HEK293 (cell line): ENCODE measurements around the gene ARID1A.

ENCODE experiments used
- CTCF ChIA-PET: fragments of 350-600 bp; formaldehyde crosslinking; extraction: SDS; loops from one replicate; lab custom pipeline; 2021; ENCODE audit warnings: antibody characterized with exemption; lab: Yijun Ruan, JAX
- POLR2A ChIA-PET: fragments of 300-600 bp; formaldehyde crosslinking; extraction: SDS; loops from one replicate; lab custom pipeline; 2020; ENCODE audit warnings: antibody characterized with exemption, inconsistent platforms; lab: Yijun Ruan, JAX
- H3K27ac ChIP-seq: fragments of 200-500 bp; sonication (Bioruptor generic); 2 replicates; pipeline ENCODE4 v1.5.1; 2014; ENCODE audit warnings: low read depth, low read length, control low read depth, inconsistent platforms; ENCODE audit errors: extremely low read depth
- H3K36me3 ChIP-seq, 2 experiments: fragments of 200-500 bp in 1 of 2; sonication (Bioruptor generic) in 1 of 2; 1 replicate in 1 of 2; 2 replicates in 1 of 2; pipeline ENCODE4 v1.5.1; 2014 to 2017; ENCODE audit warnings: inconsistent platforms in 2 of 2, low read length in 2 of 2; ENCODE audit not compliant: control insufficient read depth in 2 of 2, insufficient read depth in 1 of 2
- H3K4me1 ChIP-seq: fragments of 200-500 bp; sonication (Bioruptor generic); 2 replicates; pipeline ENCODE4 v1.5.1; 2014; ENCODE audit warnings: mild to moderate bottlenecking, low read length, inconsistent platforms; ENCODE audit not compliant: control insufficient read depth, insufficient read depth
- H3K4me3 ChIP-seq: 2 replicates; pipeline ENCODE4 v1.5.1; 2011; ENCODE audit warnings: low read depth, mild to moderate bottlenecking, control low read depth, low read length, moderate library complexity
- H3K9me3 ChIP-seq: fragments of 200-500 bp; sonication (Bioruptor generic); 2 replicates; pipeline ENCODE4 v1.5.1; 2014; ENCODE audit warnings: low read depth, low read length, inconsistent platforms; ENCODE audit not compliant: control insufficient read depth, insufficient read depth
- ZBTB1 ChIP-seq: fragments of 450-650 bp; formaldehyde crosslinking; IDR thresholded peaks from 2 replicates; pipeline ENCODE4 v1.5.1; 2016; ENCODE audit warnings: missing biosample characterization, missing genetic modification characterization
- ZFHX2 ChIP-seq: fragments of 450-650 bp; formaldehyde crosslinking; conservative IDR thresholded peaks from 2 replicates; pipeline ENCODE4 v1.5.1; 2016; ENCODE audit warnings: missing biosample characterization, missing genetic modification characterization
- ZFP41 ChIP-seq: fragments of 450-650 bp; formaldehyde crosslinking; IDR thresholded peaks from 2 replicates; pipeline ENCODE4 v1.5.1; 2016; ENCODE audit warnings: missing biosample characterization, missing genetic modification characterization, borderline replicate concordance
- ZNF138 ChIP-seq: fragments of 450-650 bp; formaldehyde crosslinking; IDR thresholded peaks from 2 replicates; pipeline ENCODE4 v1.5.1; 2016; ENCODE audit warnings: missing biosample characterization, missing genetic modification characterization, borderline replicate concordance
- ZNF184 ChIP-seq: fragments of 450-650 bp; IDR thresholded peaks from 2 replicates; pipeline ENCODE4 v1.5.1; 2018; ENCODE audit warnings: missing biosample characterization, mild to moderate bottlenecking, missing genetic modification characterization
- ZNF221 ChIP-seq: fragments of 450-650 bp; formaldehyde crosslinking; IDR thresholded peaks from 2 replicates; pipeline ENCODE4 v1.5.1; 2017; ENCODE audit warnings: missing biosample characterization, missing genetic modification characterization, borderline replicate concordance
- ZNF571 ChIP-seq: fragments of 450-650 bp; formaldehyde crosslinking; IDR thresholded peaks from 2 replicates; pipeline ENCODE4 v1.5.0; 2017; ENCODE audit warnings: missing biosample characterization, missing genetic modification characterization
- ZNF600 ChIP-seq: fragments of 450-650 bp; formaldehyde crosslinking; IDR thresholded peaks from 2 replicates; pipeline ENCODE4 v1.5.1; 2016; ENCODE audit warnings: missing biosample characterization, missing genetic modification characterization
- ZNF610 ChIP-seq: fragments of 450-650 bp; formaldehyde crosslinking; IDR thresholded peaks from 2 replicates; pipeline ENCODE4 v1.5.1; 2016; ENCODE audit warnings: missing biosample characterization, missing genetic modification characterization, borderline replicate concordance
- ZNF660 ChIP-seq: fragments of 450-650 bp; IDR thresholded peaks from 2 replicates; pipeline ENCODE4 v1.5.1; 2018; ENCODE audit warnings: missing biosample characterization, mild to moderate bottlenecking, missing genetic modification characterization
- TF ChIP-seq, protein P1 (sequence below): fragments of 450-650 bp; formaldehyde crosslinking; IDR thresholded peaks from 2 replicates; pipeline ENCODE4 v1.5.1; 2016; ENCODE audit warnings: missing biosample characterization, missing genetic modification characterization
- TF ChIP-seq, protein P2 (sequence below): fragments of 450-650 bp; IDR thresholded peaks from 2 replicates; pipeline ENCODE4 v1.5.1; 2018; ENCODE audit warnings: missing biosample characterization, missing genetic modification characterization
- TF ChIP-seq, protein P3 (sequence below): fragments of 450-650 bp; formaldehyde crosslinking; IDR thresholded peaks from 2 replicates; pipeline ENCODE4 v1.5.1; 2016; ENCODE audit warnings: missing biosample characterization, missing genetic modification characterization

The ARID1A gene

DNA sequence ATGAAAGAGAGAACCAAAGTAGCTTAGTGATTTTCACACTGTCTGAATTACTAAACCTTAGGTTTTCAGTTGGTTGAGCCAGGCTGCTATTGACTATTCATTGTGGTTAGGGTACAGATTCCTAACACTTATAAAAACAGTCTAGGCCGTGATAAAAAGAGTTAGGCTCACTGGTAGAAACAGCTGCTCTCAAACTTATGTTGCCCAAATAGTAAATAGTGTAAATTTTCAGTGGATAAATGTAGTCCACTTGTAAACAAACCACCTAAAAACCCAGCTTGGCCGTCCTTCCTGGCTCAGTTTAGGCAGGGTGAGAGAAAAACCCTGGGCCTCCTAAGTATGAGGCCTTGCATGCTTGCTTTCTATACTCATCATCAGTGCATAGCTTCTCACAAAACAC lies 34.9 kb downstream of the ARID1A start (continued):
- no peak for TF ChIP-seq ZNF221
- TF ChIP-seq, all 188 proteins: peak for 0

DNA sequence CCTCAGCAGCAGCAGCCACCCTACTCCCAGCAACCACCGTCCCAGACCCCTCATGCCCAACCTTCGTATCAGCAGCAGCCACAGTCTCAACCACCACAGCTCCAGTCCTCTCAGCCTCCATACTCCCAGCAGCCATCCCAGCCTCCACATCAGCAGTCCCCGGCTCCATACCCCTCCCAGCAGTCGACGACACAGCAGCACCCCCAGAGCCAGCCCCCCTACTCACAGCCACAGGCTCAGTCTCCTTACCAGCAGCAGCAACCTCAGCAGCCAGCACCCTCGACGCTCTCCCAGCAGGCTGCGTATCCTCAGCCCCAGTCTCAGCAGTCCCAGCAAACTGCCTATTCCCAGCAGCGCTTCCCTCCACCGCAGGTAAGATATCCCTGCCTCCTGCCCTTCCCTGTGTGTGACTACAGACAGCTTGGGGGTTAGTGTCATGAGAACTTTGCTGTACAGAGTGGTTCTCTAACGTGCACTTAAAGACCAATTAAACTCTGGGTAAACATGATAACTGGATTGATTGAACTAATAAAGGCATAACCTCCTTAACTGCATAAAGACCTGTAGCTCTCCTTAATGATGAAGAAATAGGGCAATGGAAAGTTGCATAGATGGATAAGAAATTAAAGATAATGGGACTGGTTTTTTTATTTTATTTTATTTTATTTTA lies 35.6 kb downstream of the ARID1A start:
- CTCF ChIA-PET = interaction anchor here (0.6 to 1.0 kb wide), 3 partner anchors 25 to 92 kb away, joined by 3 to 5 read pairs (median 3); no protein-coding TSS in a partner anchor

DNA sequence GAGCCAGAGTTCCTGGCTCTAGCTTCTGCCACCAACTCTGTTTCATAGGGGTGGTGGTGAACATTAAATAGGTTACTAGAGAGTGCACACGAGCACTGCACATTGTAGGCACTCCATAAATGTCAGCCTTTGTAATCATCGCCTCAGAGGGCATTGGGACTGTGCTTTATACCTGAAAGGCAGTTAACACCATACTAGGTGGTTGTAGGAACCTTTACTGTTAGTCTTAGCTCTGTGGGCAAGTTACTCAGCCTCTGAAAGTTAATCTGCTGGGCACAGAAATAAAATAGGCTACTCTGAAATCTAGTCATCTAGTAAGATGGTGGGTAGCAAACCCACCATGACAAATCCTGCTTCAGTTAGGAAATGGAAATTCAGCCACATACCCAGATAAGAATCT lies 37.6 kb downstream of the ARID1A start:
- H3K9me3 ChIP-seq = no peaks in the 10 kb centered on the region
- CTCF ChIA-PET = interaction anchor here (0.5 kb wide), 1 partner anchor 153 kb away, joined by 3 read pairs; no protein-coding TSS in a partner anchor
- TF ChIP-seq ZNF660 (tag by site-specific recombination) = no peak
- TF ChIP-seq ZNF610 (tag by site-specific recombination) = no peak
- TF ChIP-seq, protein P1, sequence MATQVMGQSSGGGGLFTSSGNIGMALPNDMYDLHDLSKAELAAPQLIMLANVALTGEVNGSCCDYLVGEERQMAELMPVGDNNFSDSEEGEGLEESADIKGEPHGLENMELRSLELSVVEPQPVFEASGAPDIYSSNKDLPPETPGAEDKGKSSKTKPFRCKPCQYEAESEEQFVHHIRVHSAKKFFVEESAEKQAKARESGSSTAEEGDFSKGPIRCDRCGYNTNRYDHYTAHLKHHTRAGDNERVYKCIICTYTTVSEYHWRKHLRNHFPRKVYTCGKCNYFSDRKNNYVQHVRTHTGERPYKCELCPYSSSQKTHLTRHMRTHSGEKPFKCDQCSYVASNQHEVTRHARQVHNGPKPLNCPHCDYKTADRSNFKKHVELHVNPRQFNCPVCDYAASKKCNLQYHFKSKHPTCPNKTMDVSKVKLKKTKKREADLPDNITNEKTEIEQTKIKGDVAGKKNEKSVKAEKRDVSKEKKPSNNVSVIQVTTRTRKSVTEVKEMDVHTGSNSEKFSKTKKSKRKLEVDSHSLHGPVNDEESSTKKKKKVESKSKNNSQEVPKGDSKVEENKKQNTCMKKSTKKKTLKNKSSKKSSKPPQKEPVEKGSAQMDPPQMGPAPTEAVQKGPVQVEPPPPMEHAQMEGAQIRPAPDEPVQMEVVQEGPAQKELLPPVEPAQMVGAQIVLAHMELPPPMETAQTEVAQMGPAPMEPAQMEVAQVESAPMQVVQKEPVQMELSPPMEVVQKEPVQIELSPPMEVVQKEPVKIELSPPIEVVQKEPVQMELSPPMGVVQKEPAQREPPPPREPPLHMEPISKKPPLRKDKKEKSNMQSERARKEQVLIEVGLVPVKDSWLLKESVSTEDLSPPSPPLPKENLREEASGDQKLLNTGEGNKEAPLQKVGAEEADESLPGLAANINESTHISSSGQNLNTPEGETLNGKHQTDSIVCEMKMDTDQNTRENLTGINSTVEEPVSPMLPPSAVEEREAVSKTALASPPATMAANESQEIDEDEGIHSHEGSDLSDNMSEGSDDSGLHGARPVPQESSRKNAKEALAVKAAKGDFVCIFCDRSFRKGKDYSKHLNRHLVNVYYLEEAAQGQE (tag by site-specific recombination) = no peak
- TF ChIP-seq ZFHX2 (tag by site-specific recombination) = no peak
- TF ChIP-seq ZNF138 = no peak
- TF ChIP-seq ZNF184 (tag by site-specific recombination) = no peak
- no peak for TF ChIP-seq ZBTB1 (tag by site-specific recombination)
- TF ChIP-seq, protein P2, sequence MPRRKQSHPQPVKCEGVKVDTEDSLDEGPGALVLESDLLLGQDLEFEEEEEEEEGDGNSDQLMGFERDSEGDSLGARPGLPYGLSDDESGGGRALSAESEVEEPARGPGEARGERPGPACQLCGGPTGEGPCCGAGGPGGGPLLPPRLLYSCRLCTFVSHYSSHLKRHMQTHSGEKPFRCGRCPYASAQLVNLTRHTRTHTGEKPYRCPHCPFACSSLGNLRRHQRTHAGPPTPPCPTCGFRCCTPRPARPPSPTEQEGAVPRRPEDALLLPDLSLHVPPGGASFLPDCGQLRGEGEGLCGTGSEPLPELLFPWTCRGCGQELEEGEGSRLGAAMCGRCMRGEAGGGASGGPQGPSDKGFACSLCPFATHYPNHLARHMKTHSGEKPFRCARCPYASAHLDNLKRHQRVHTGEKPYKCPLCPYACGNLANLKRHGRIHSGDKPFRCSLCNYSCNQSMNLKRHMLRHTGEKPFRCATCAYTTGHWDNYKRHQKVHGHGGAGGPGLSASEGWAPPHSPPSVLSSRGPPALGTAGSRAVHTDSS (tag by site-specific recombination) = no peak
- POLR2A ChIA-PET = no interaction called here
- no peak overlapping the region for H3K27ac ChIP-seq
- H3K4me1 ChIP-seq = no peaks in the 10 kb centered on the region
- no peak overlapping the region for H3K4me3 ChIP-seq
- peaks cover 51 to 93% of the 10 kb centered on the region in 2 experiments for H3K36me3 ChIP-seq

More for the DNA sequence above, 35.6 kb downstream of the ARID1A start:
- H3K4me1 ChIP-seq = no peaks in the 10 kb centered on the region
- H3K36me3 ChIP-seq = peaks cover 41 to 74% of the 10 kb centered on the region in 2 experiments
- H3K9me3 ChIP-seq = no peaks in the 10 kb centered on the region
- H3K4me3 ChIP-seq = no peak overlapping the region
- TF ChIP-seq, protein P3, sequence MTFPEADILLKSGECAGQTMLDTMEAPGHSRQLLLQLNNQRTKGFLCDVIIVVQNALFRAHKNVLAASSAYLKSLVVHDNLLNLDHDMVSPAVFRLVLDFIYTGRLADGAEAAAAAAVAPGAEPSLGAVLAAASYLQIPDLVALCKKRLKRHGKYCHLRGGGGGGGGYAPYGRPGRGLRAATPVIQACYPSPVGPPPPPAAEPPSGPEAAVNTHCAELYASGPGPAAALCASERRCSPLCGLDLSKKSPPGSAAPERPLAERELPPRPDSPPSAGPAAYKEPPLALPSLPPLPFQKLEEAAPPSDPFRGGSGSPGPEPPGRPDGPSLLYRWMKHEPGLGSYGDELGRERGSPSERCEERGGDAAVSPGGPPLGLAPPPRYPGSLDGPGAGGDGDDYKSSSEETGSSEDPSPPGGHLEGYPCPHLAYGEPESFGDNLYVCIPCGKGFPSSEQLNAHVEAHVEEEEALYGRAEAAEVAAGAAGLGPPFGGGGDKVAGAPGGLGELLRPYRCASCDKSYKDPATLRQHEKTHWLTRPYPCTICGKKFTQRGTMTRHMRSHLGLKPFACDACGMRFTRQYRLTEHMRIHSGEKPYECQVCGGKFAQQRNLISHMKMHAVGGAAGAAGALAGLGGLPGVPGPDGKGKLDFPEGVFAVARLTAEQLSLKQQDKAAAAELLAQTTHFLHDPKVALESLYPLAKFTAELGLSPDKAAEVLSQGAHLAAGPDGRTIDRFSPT = no peak
- 0 out of 2 replicates have a peak, but pooled peaks have one; percentile 65 for TF ChIP-seq ZNF571 (tag by site-specific recombination)
- TF ChIP-seq ZFP41 (tag by site-specific recombination) = no peak
- peak; percentile 37; the same call in 1 of the 2 replicates for TF ChIP-seq ZNF600
- H3K27ac ChIP-seq = no peak overlapping the region
- POLR2A ChIA-PET = no interaction called here
